Measurements from ENCODE around the gene AHCY.
"Not testable (repeated sequence)": the region's sequence is repeated elsewhere in the genome, so short reads cannot be mapped to it uniquely, and the experiment has no call there.

The AHCY gene

GRCh38 chr20:34269996-34270627, 33.0 kb downstream of the AHCY start:
- Mint-ChIP-seq H3K9me3 (no peaks in the 10 kb centered on the region), H3K4me1 (peaks cover 8% of the 10 kb centered on the region), H3K27me3 (peaks cover 14% of the 10 kb centered on the region), H3K4me3 (no peak overlapping the region), H3K36me3 (peaks cover 10% of the 10 kb centered on the region), H3K27ac (no peak overlapping the region)
- CTCF ChIA-PET = no interaction called here
- DNase-seq = no peak

- peaks cover 14% of the 10 kb centered on the region for H3K27me3 Mint-ChIP-seq
- H3K27ac Mint-ChIP-seq = no peak overlapping the region
- peak overlapping the region; percentile 58 for H3K4me3 Mint-ChIP-seq
- peaks cover 10% of the 10 kb centered on the region for H3K36me3 Mint-ChIP-seq
- peaks cover 8% of the 10 kb centered on the region for H3K4me1 Mint-ChIP-seq
- DNase-seq = peak; percentile 49
- CTCF ChIA-PET = no interaction called here
- H3K9me3 Mint-ChIP-seq = no peaks in the 10 kb centered on the region
These were observed 34.1 kb downstream of the AHCY start for GRCh38 chr20:34268851-34269636.

GRCh38 chr20:34268145-34268544, 35.0 kb downstream of the AHCY start:
- CTCF ChIA-PET = no interaction called here
- Mint-ChIP-seq H3K9me3 (no peaks in the 10 kb centered on the region), H3K36me3 (peaks cover 6% of the 10 kb centered on the region), H3K4me3 (no peak overlapping the region), H3K27me3 (peaks cover 14% of the 10 kb centered on the region), H3K27ac (no peak overlapping the region), H3K4me1 (peaks cover 9% of the 10 kb centered on the region)
- DNase-seq = no peak

- no peaks in the 10 kb centered on the region for H3K9me3 Mint-ChIP-seq
- CTCF ChIA-PET = no interaction called here
- peaks cover 10% of the 10 kb centered on the region for H3K27me3 Mint-ChIP-seq
- DNase-seq = no peak
- H3K36me3 Mint-ChIP-seq = peaks cover 2% of the 10 kb centered on the region
- no peak overlapping the region for H3K27ac Mint-ChIP-seq
- H3K4me1 Mint-ChIP-seq = peaks cover 13% of the 10 kb centered on the region
- no peak overlapping the region for H3K4me3 Mint-ChIP-seq
These were observed 39.0 kb downstream of the AHCY start for GRCh38 chr20:34264141-34264540.

- H3K27me3 Mint-ChIP-seq, H3K4me3 Mint-ChIP-seq, H3K27ac Mint-ChIP-seq, DNase-seq, H3K36me3 Mint-ChIP-seq, H3K9me3 Mint-ChIP-seq: not testable (repeated sequence)
- CTCF ChIA-PET = interaction anchor here (0.5 to 1.4 kb wide), 2 partner anchors 47 to 105 kb away, joined by 3 read pairs; no protein-coding TSS in a partner anchor
- peaks cover 11% of the 10 kb centered on the region for H3K4me1 Mint-ChIP-seq
These were observed 39.7 kb downstream of the AHCY start for GRCh38 chr20:34263468-34263867.

GRCh38 chr20:34262488-34263288, 40.5 kb downstream of the AHCY start:
- CTCF ChIA-PET = interaction anchor here (0.5 to 1.4 kb wide), 2 partner anchors 46 to 106 kb away, joined by 3 read pairs; no protein-coding TSS in a partner anchor
- Mint-ChIP-seq H3K9me3 (no peaks in the 10 kb centered on the region), H3K27ac (peak overlapping the region; percentile 45), H3K36me3 (peaks cover 2% of the 10 kb centered on the region), H3K4me3 (no peak overlapping the region), H3K4me1 (peaks cover 8% of the 10 kb centered on the region), H3K27me3 (no peaks in the 10 kb centered on the region)
- DNase-seq = no peak

GRCh38 chr20:34260208-34260942, 42.8 kb downstream of the AHCY start:
- no peak overlapping the region for H3K4me3 Mint-ChIP-seq
- CTCF ChIA-PET = no interaction called here
- no peaks in the 10 kb centered on the region for H3K36me3 Mint-ChIP-seq
- DNase-seq = no peak
- peaks cover 8% of the 10 kb centered on the region for H3K4me1 Mint-ChIP-seq
- H3K27ac Mint-ChIP-seq = no peak overlapping the region
- H3K27me3 Mint-ChIP-seq = no peaks in the 10 kb centered on the region
- no peaks in the 10 kb centered on the region for H3K9me3 Mint-ChIP-seq

GRCh38 chr20:34256629-34257124, 46.5 kb downstream of the AHCY start:
- CTCF ChIA-PET = interaction anchor here (1.1 kb wide), 1 partner anchor 452 kb away, joined by 3 read pairs; no protein-coding TSS in a partner anchor
- Mint-ChIP-seq H3K27ac (no peak overlapping the region), H3K36me3 (no peaks in the 10 kb centered on the region), H3K27me3 (no peaks in the 10 kb centered on the region), H3K4me1 (no peaks in the 10 kb centered on the region), H3K9me3 (no peaks in the 10 kb centered on the region), H3K4me3 (no peak overlapping the region)
- DNase-seq = no peak

- Mint-ChIP-seq H3K9me3 (no peaks in the 10 kb centered on the region), H3K27ac (no peak overlapping the region), H3K4me3 (no peak overlapping the region), H3K4me1 (peaks cover 1% of the 10 kb centered on the region), H3K27me3 (no peaks in the 10 kb centered on the region), H3K36me3 (no peaks in the 10 kb centered on the region)
- no peak for DNase-seq
- CTCF ChIA-PET = interaction anchor here (1.4 kb wide), 1 partner anchor 65 kb away, joined by 6 read pairs; no protein-coding TSS in a partner anchor
These were observed 48.2 kb downstream of the AHCY start for GRCh38 chr20:34254979-34255378.

- H3K4me3 Mint-ChIP-seq, H3K9me3 Mint-ChIP-seq, CTCF ChIA-PET, DNase-seq, H3K36me3 Mint-ChIP-seq, H3K27me3 Mint-ChIP-seq, H3K27ac Mint-ChIP-seq: not testable (repeated sequence)
- peaks cover 15% of the 10 kb centered on the region for H3K4me1 Mint-ChIP-seq
These were observed 50.6 kb downstream of the AHCY start for GRCh38 chr20:34252431-34253086.

- H3K27ac Mint-ChIP-seq = no peak overlapping the region
These were observed 51.5 kb downstream of the AHCY start for GRCh38 chr20:34251619-34252018.

GRCh38 chr20:34250005-34250404, 53.1 kb downstream of the AHCY start:
- Mint-ChIP-seq H3K4me3 (no peak overlapping the region), H3K36me3 (no peaks in the 10 kb centered on the region), H3K27ac (no peak overlapping the region), H3K27me3 (no peaks in the 10 kb centered on the region), H3K4me1 (peaks cover 15% of the 10 kb centered on the region), H3K9me3 (no peaks in the 10 kb centered on the region)
- CTCF ChIA-PET = interaction anchor here (1.0 to 1.2 kb wide), 2 partner anchors 10 to 28 kb away, joined by 3 read pairs; no protein-coding TSS in a partner anchor
- no peak for DNase-seq

More at GRCh38 chr20:34251619-34252018, 51.5 kb downstream of the AHCY start:
- H3K4me3 Mint-ChIP-seq = no peak overlapping the region
- H3K27me3 Mint-ChIP-seq = no peaks in the 10 kb centered on the region
- H3K9me3 Mint-ChIP-seq = no peaks in the 10 kb centered on the region
- no peaks in the 10 kb centered on the region for H3K36me3 Mint-ChIP-seq
- CTCF ChIA-PET = no interaction called here
- peaks cover 15% of the 10 kb centered on the region for H3K4me1 Mint-ChIP-seq
- DNase-seq = no peak

- Mint-ChIP-seq H3K4me1 (peaks cover 15% of the 10 kb centered on the region), H3K9me3 (no peaks in the 10 kb centered on the region), H3K27me3 (no peaks in the 10 kb centered on the region), H3K36me3 (no peaks in the 10 kb centered on the region), H3K27ac (peak overlapping the region; percentile 70), H3K4me3 (no peak overlapping the region)
- peak; percentile 32 for DNase-seq
- CTCF ChIA-PET = interaction anchor here (0.6 to 1.2 kb wide), 4 partner anchors 9 to 373 kb away, joined by 3 to 4 read pairs (median 3); no protein-coding TSS in a partner anchor
These were observed 53.9 kb downstream of the AHCY start for GRCh38 chr20:34249291-34249690.
